HepG2 (cell line): Measurements from ENCODE around the gene CCT7. TPM values are rescaled to one million over a fixed set of nuclear protein-coding genes. Genes with fewer than 3 reads are reported as not detected.

Source experiments
- ATF7 ChIP-seq, 2 experiments: fragments of 450-650 bp in 1 of 2; sonication (generic) in 1 of 2; formaldehyde crosslinking in 1 of 2; IDR thresholded peaks; 2 replicates each; pipeline versions ENCODE4 v1.4.0 to v1.6.1; 2016 to 2020; ENCODE audit warnings: antibody characterized with exemption in 1 of 2, mild to moderate bottlenecking in 1 of 2, missing genetic modification reagents in 1 of 2
- FOXP4 ChIP-seq: sonication (generic); formaldehyde crosslinking; IDR thresholded peaks from 2 replicates; pipeline ENCODE4 v1.4.0; 2020; ENCODE audit warnings: missing genetic modification reagents
- GTF3A ChIP-seq: sonication (generic); formaldehyde crosslinking; conservative IDR thresholded peaks from 2 replicates; pipeline ENCODE4 v1.4.0; 2020; ENCODE audit warnings: mild to moderate bottlenecking, missing genetic modification reagents
- NR2F6 ChIP-seq, 2 experiments: IDR thresholded peaks; 2 replicates each; pipeline ENCODE4 v1.6.1; 2016; ENCODE audit warnings: antibody characterized with exemption in 1 of 2, mild to moderate bottlenecking in 1 of 2
- PHB2 ChIP-seq: fragments of 450-650 bp; IDR thresholded peaks from 2 replicates; pipeline ENCODE4 v1.6.1; 2018; ENCODE audit not compliant: partially characterized antibody
- POLR2AphosphoS5 ChIP-seq: IDR thresholded peaks from 2 replicates; pipeline ENCODE4 v1.6.1; 2012; ENCODE audit warnings: low read depth, low read length
- PRDM10 ChIP-seq: sonication (generic); formaldehyde crosslinking; IDR thresholded peaks from 2 replicates; pipeline ENCODE4 v1.4.0; 2020; ENCODE audit warnings: low read depth, missing genetic modification reagents
- SMAD9 ChIP-seq: sonication (generic); formaldehyde crosslinking; IDR thresholded peaks from 2 replicates; pipeline ENCODE4 v1.5.1; 2020; ENCODE audit warnings: mild to moderate bottlenecking, missing genetic modification reagents
- ZBTB21 ChIP-seq: sonication (generic); formaldehyde crosslinking; IDR thresholded peaks from 2 replicates; pipeline ENCODE4 v1.4.0; 2020; ENCODE audit warnings: missing genetic modification reagents
- ZNF18 ChIP-seq: sonication (generic); formaldehyde crosslinking; IDR thresholded peaks from 2 replicates; pipeline ENCODE4 v1.8.0; 2022; ENCODE audit warnings: mild to moderate bottlenecking, missing genetic modification reagents; ENCODE audit not compliant: insufficient replicate concordance
- ZNF296 ChIP-seq: sonication (generic); formaldehyde crosslinking; conservative IDR thresholded peaks from 2 replicates; pipeline ENCODE4 v1.5.0; 2020; ENCODE audit warnings: mild to moderate bottlenecking, missing genetic modification reagents
- ZNF569 ChIP-seq: sonication (generic); formaldehyde crosslinking; IDR thresholded peaks from 2 replicates; pipeline ENCODE4 v1.5.0; 2020; ENCODE audit warnings: mild to moderate bottlenecking, missing genetic modification reagents, moderate library complexity, borderline replicate concordance
- ZNF614 ChIP-seq: IDR thresholded peaks from 2 replicates; pipeline ENCODE4 v1.6.1; 2018; ENCODE audit warnings: missing biosample characterization, missing genetic modification reagents, inconsistent platforms, borderline replicate concordance
- ZNF784 ChIP-seq: sonication (generic); formaldehyde crosslinking; IDR thresholded peaks from 2 replicates; pipeline ENCODE4 v1.5.1; 2020; ENCODE audit warnings: missing genetic modification reagents, mild to moderate bottlenecking, borderline replicate concordance
- ZSCAN29 ChIP-seq: sonication (generic); formaldehyde crosslinking; conservative IDR thresholded peaks from 2 replicates; pipeline ENCODE4 v1.4.0; 2020; ENCODE audit warnings: mild to moderate bottlenecking, missing genetic modification reagents
- polyA plus RNA-seq, 8 experiments: library from polyadenylated mRNA; depleted of rRNA in 3 of 8; stranded (reverse) in 7 of 8; unstranded in 1 of 8; fragments of >200 nt; fragmentation: Illumina TruSeq in 4 of 8; extraction: Trizol in 4 of 8; gene quantifications; 2 replicates each; pipeline versions ENCODE4 v1.2.1 to v1.2.3, GENCODE V29; 2011 to 2016; ENCODE audit warnings: low read depth in 4 of 8, missing spikeins in 1 of 8, mixed read lengths in 1 of 8; ENCODE audit not compliant: insufficient read depth in 1 of 8
- total RNA-seq, 5 experiments: library from RNA; depleted of rRNA; stranded (reverse); fragments of >200 nt; fragmentation: Illumina TruSeq; extraction: Trizol; gene quantifications; 2 replicates each; pipeline ENCODE4 v1.2.3, GENCODE V29; 2016; ENCODE audit warnings: low read depth in 1 of 5
- TF ChIP-seq, protein P1 (sequence below): sonication (generic); formaldehyde crosslinking; IDR thresholded peaks from 2 replicates; pipeline ENCODE4 v1.5.0; 2020; ENCODE audit warnings: missing genetic modification reagents
- TF ChIP-seq, protein P2 (sequence below): sonication (generic); formaldehyde crosslinking; IDR thresholded peaks from 2 replicates; pipeline ENCODE4 v1.5.0; 2020; ENCODE audit warnings: mild to moderate bottlenecking, missing genetic modification reagents, borderline replicate concordance

The CCT7 gene
- total and polyA plus RNA-seq, 2 of the 13 experiments (the other 11 are each of a cell fraction or from before 2014, with no cell fraction given): 347 to 517 TPM

- TF ChIP-seq, protein P1, sequence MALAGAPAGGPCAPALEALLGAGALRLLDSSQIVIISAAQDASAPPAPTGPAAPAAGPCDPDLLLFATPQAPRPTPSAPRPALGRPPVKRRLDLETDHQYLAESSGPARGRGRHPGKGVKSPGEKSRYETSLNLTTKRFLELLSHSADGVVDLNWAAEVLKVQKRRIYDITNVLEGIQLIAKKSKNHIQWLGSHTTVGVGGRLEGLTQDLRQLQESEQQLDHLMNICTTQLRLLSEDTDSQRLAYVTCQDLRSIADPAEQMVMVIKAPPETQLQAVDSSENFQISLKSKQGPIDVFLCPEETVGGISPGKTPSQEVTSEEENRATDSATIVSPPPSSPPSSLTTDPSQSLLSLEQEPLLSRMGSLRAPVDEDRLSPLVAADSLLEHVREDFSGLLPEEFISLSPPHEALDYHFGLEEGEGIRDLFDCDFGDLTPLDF (CRISPR knock-in tag): no peak
- TF ChIP-seq ZNF296 (CRISPR knock-in tag): no peak
- TF ChIP-seq FOXP4 (CRISPR knock-in tag): peak; percentile 92
- no peak for TF ChIP-seq ZNF784 (CRISPR knock-in tag)
- TF ChIP-seq GTF3A: 0 out of 2 replicates have a peak, but pooled peaks have one; percentile 2
- 0 out of 2 replicates have a peak, but pooled peaks have one; percentile 65 for TF ChIP-seq PRDM10 (CRISPR knock-in tag)
- no peak for TF ChIP-seq PHB2
- no peak for TF ChIP-seq POLR2AphosphoS5
- TF ChIP-seq ZNF614 (CRISPR knock-in tag): peak; percentile 96
- TF ChIP-seq ZNF569 (CRISPR knock-in tag): no peak
- TF ChIP-seq, protein P2, sequence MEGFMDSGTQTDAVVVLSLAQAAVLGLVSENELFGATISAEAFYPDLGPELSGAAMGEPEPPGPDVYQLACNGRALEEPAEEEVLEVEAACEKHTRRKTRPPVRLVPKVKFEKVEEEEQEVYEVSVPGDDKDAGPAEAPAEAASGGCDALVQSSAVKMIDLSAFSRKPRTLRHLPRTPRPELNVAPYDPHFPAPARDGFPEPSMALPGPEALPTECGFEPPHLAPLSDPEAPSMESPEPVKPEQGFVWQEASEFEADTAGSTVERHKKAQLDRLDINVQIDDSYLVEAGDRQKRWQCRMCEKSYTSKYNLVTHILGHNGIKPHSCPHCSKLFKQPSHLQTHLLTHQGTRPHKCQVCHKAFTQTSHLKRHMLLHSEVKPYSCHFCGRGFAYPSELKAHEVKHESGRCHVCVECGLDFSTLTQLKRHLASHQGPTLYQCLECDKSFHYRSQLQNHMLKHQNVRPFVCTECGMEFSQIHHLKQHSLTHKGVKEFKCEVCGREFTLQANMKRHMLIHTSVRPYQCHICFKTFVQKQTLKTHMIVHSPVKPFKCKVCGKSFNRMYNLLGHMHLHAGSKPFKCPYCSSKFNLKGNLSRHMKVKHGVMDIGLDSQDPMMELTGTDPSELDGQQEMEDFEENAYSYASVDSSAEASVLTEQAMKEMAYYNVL (CRISPR knock-in tag): peak; percentile 82; the same call in 1 of the 2 replicates
- no peak for TF ChIP-seq ZNF18
- TF ChIP-seq ATF7 (IDR thresholded peaks at IDR 0.05): peak; percentile 38; the same call in 1 of the 2 replicates
- TF ChIP-seq ATF7 (CRISPR knock-in tag; IDR thresholded peaks at IDR 0.05): no peak
- no peak for TF ChIP-seq SMAD9
- peak; percentile 91 for TF ChIP-seq NR2F6 (IDR thresholded peaks at IDR 0.05)
- TF ChIP-seq NR2F6 (CRISPR knock-in tag; IDR thresholded peaks at IDR 0.05): peak; percentile 93
- no peak for TF ChIP-seq ZSCAN29 (CRISPR knock-in tag)
- TF ChIP-seq ZBTB21: peak; percentile 52; the same call in 1 of the 2 replicates
Measured at GRCh38 chr2:73262108-73262651, 28.1 kb downstream of the CCT7 start (continued).
